ENCODE results near the gene PIGB. TPM values are rescaled to one million over a fixed set of nuclear protein-coding genes. Genes with fewer than 3 reads are reported as not detected.
"Not testable (repeated sequence)": the region's sequence is repeated elsewhere in the genome, so short reads cannot be mapped to it uniquely, and the experiment has no call there.

Gene PIGB
- total RNA-seq, 1 experiment from 2014 or later: 21.0 TPM

GRCh38 chr15:55297315-55297714 lies 21.7 kb upstream of the PIGB start:
- DNase-seq (ENCODE audit: low read depth): no peak

- DNase-seq (ENCODE audit: low read depth): not testable (repeated sequence)
Measured at GRCh38 chr15:55302801-55303200, 16.2 kb upstream of the PIGB start.

GRCh38 chr15:55319537-55320237 lies 665 bp downstream of the PIGB start:
- DNase-seq (ENCODE audit: low read depth): peak; percentile 58

- no peak for DNase-seq (ENCODE audit: low read depth)
Measured at GRCh38 chr15:55320238-55320550, 1.2 kb downstream of the PIGB start.

- DNase-seq (ENCODE audit: low read depth): no peak
Measured at GRCh38 chr15:55320963-55321362, 1.9 kb downstream of the PIGB start.

- DNase-seq (ENCODE audit: low read depth): no peak
Measured at GRCh38 chr15:55322467-55322866, 3.4 kb downstream of the PIGB start.

- no peak for DNase-seq (ENCODE audit: low read depth)
Measured at GRCh38 chr15:55327387-55327786, 8.4 kb downstream of the PIGB start.

- no peak for DNase-seq (ENCODE audit: low read depth)
Measured at GRCh38 chr15:55334371-55334770, 15.3 kb downstream of the PIGB start.

- no peak for DNase-seq (ENCODE audit: low read depth)
Measured at GRCh38 chr15:55334997-55335396, 16.0 kb downstream of the PIGB start.

GRCh38 chr15:55337160-55337559 lies 18.1 kb downstream of the PIGB start:
- DNase-seq (ENCODE audit: low read depth): no peak

- DNase-seq (ENCODE audit: low read depth): peak; percentile 4
Measured at GRCh38 chr15:55343168-55343567, 24.1 kb downstream of the PIGB start.

GRCh38 chr15:55344206-55344605 lies 25.2 kb downstream of the PIGB start:
- DNase-seq (ENCODE audit: low read depth): no peak

GRCh38 chr15:55348281-55348778 lies 29.3 kb downstream of the PIGB start:
- no peak for DNase-seq (ENCODE audit: low read depth)

- DNase-seq (ENCODE audit: low read depth): no peak
Measured at GRCh38 chr15:55349282-55349681, 30.3 kb downstream of the PIGB start.

GRCh38 chr15:55353025-55353424 lies 34.0 kb downstream of the PIGB start:
- no peak for DNase-seq (ENCODE audit: low read depth)

GRCh38 chr15:55356985-55357585 lies 38.1 kb downstream of the PIGB start:
- DNase-seq (ENCODE audit: low read depth): no peak

- peak; percentile 14 for DNase-seq (ENCODE audit: low read depth)
Measured at GRCh38 chr15:55357774-55358173, 38.8 kb downstream of the PIGB start.

- DNase-seq (ENCODE audit: low read depth): no peak
Measured at GRCh38 chr15:55358471-55358870, 39.4 kb downstream of the PIGB start.

- DNase-seq (ENCODE audit: low read depth): no peak
Measured at GRCh38 chr15:55360256-55360655, 41.2 kb downstream of the PIGB start.

GRCh38 chr15:55361048-55361447 lies 42.0 kb downstream of the PIGB start:
- no peak for DNase-seq (ENCODE audit: low read depth)

- DNase-seq (ENCODE audit: low read depth): no peak
Measured at GRCh38 chr15:55362641-55363040, 43.6 kb downstream of the PIGB start.

GRCh38 chr15:55366981-55367380 lies 48.0 kb downstream of the PIGB start:
- DNase-seq (ENCODE audit: low read depth): no peak

- DNase-seq (ENCODE audit: low read depth): no peak
Measured at GRCh38 chr15:55372701-55373440, 53.8 kb downstream of the PIGB start.

Measured in RPMI7951 (cell line).